H9 (cell line): Measurements from ENCODE around the gene OR52I2. TPM values are rescaled to one million over a fixed set of nuclear protein-coding genes. Genes with fewer than 3 reads are reported as not detected.

ENCODE experiments used
- DNase-seq: peaks from one replicate; pipeline ENCODE4 v3.0.0-alpha.2; 2017
- H2AFZ ChIP-seq: one replicate; pipeline ENCODE4 v1.6.1; 2013; ENCODE audit warnings: mild to moderate bottlenecking, low read length, control low read depth, moderate library complexity
- H2AK5ac ChIP-seq: 2 replicates; pipeline ENCODE4 v1.6.1; 2013; ENCODE audit warnings: low read length, control low read depth, mixed read lengths; ENCODE audit not compliant: insufficient read length
- H2BK120ac ChIP-seq: one replicate; pipeline ENCODE4 v1.6.1; 2013; ENCODE audit warnings: low read depth, mild to moderate bottlenecking, low read length, control low read depth, inconsistent platforms; ENCODE audit not compliant: poor library complexity, severe bottlenecking
- H2BK12ac ChIP-seq: 2 replicates; pipeline ENCODE4 v1.6.1; 2013; ENCODE audit warnings: low read length, control low read depth, mixed read lengths, low read depth; ENCODE audit not compliant: insufficient read length
- H2BK15ac ChIP-seq: 2 replicates; pipeline ENCODE4 v1.6.1; 2013; ENCODE audit warnings: low read depth, low read length, control low read depth
- H2BK20ac ChIP-seq: one replicate; pipeline ENCODE4 v1.6.1; 2013; ENCODE audit warnings: low read depth, mild to moderate bottlenecking, low read length, control low read depth, inconsistent platforms; ENCODE audit not compliant: poor library complexity, severe bottlenecking
- H2BK5ac ChIP-seq: 2 replicates; pipeline ENCODE4 v1.6.1; 2013; ENCODE audit warnings: low read length, control low read depth, mixed read lengths; ENCODE audit not compliant: insufficient read length
- H3K14ac ChIP-seq: 2 replicates; pipeline ENCODE4 v1.6.1; 2013; ENCODE audit warnings: low read length, control low read depth; ENCODE audit not compliant: insufficient read depth
- H3K18ac ChIP-seq: 2 replicates; pipeline ENCODE4 v1.6.1; 2013; ENCODE audit warnings: low read depth, mild to moderate bottlenecking, mixed read lengths, low read length, control low read depth; ENCODE audit not compliant: insufficient read length
- H3K23ac ChIP-seq: 2 replicates; pipeline ENCODE4 v1.6.1; 2013; ENCODE audit warnings: low read length, control low read depth, mixed read lengths, low read depth; ENCODE audit not compliant: insufficient read length
- H3K23me2 ChIP-seq: 2 replicates; pipeline ENCODE4 v1.6.1; 2013; ENCODE audit warnings: low read depth, mild to moderate bottlenecking, mixed read lengths, low read length, control low read depth; ENCODE audit not compliant: insufficient read length, poor library complexity, severe bottlenecking
- H3K27ac ChIP-seq: 2 replicates; pipeline ENCODE4 v1.5.1; 2013; ENCODE audit warnings: low read length, control low read depth, mixed read lengths, low read depth; ENCODE audit not compliant: insufficient read length
- H3K27me3 ChIP-seq: 2 replicates; pipeline ENCODE4 v1.6.1; 2013; ENCODE audit warnings: low read length, control low read depth, inconsistent platforms; ENCODE audit not compliant: insufficient read depth
- H3K4ac ChIP-seq: 2 replicates; pipeline ENCODE4 v1.6.1; 2013; ENCODE audit warnings: low read depth, mild to moderate bottlenecking, control low read depth, inconsistent platforms, low read length, moderate library complexity
- H3K4me1 ChIP-seq: 2 replicates; pipeline ENCODE4 v1.6.1; 2013; ENCODE audit warnings: low read length, control low read depth, inconsistent platforms; ENCODE audit not compliant: insufficient read depth
- H3K4me2 ChIP-seq: 2 replicates; pipeline ENCODE4 v1.6.1; 2013; ENCODE audit warnings: low read length, control low read depth, mixed read lengths; ENCODE audit not compliant: insufficient read length, insufficient read depth
- H3K56ac ChIP-seq: 2 replicates; pipeline ENCODE4 v1.6.1; 2013; ENCODE audit warnings: low read depth, mild to moderate bottlenecking, mixed read lengths, low read length, control low read depth; ENCODE audit not compliant: insufficient read length
- H3K79me1 ChIP-seq: 2 replicates; pipeline ENCODE4 v1.6.1; 2013; ENCODE audit warnings: low read depth, mild to moderate bottlenecking, moderate library complexity, low read length, control low read depth, inconsistent platforms; ENCODE audit not compliant: insufficient read depth, poor library complexity, severe bottlenecking
- H3K79me2 ChIP-seq: 2 replicates; pipeline ENCODE4 v1.6.1; 2013; ENCODE audit warnings: low read length, control low read depth, inconsistent platforms; ENCODE audit not compliant: insufficient read depth
- H3K9ac ChIP-seq: 2 replicates; pipeline ENCODE4 v1.6.1; 2013; ENCODE audit warnings: low read length, control low read depth, mixed read lengths; ENCODE audit not compliant: insufficient read length; ENCODE audit errors: extremely low read depth
- H3K9me3 ChIP-seq: one replicate; pipeline ENCODE4 v1.6.1; 2013; ENCODE audit warnings: low read depth, low read length, inconsistent platforms; ENCODE audit not compliant: control insufficient read depth
- H3T11ph ChIP-seq: one replicate; pipeline ENCODE4 v1.6.1; 2013; ENCODE audit warnings: mild to moderate bottlenecking, low read length, control low read depth, inconsistent platforms
- H4K20me1 ChIP-seq: one replicate; pipeline ENCODE4 v1.6.1; 2013; ENCODE audit not compliant: control insufficient read depth, insufficient read length, insufficient read depth
- H4K5ac ChIP-seq: 2 replicates; pipeline ENCODE4 v1.6.1; 2013; ENCODE audit warnings: low read depth, mild to moderate bottlenecking, mixed read lengths, low read length, control low read depth; ENCODE audit not compliant: insufficient read length
- H4K8ac ChIP-seq: replicated peaks from 2 replicates; pipeline ENCODE4 v1.6.1; 2013; ENCODE audit warnings: low read length, control low read depth, mixed read lengths, low read depth; ENCODE audit not compliant: insufficient read length
- H4K91ac ChIP-seq: 2 replicates; pipeline ENCODE4 v1.6.1; 2013; ENCODE audit warnings: low read depth, mild to moderate bottlenecking, moderate library complexity, mixed read lengths, low read length, control low read depth; ENCODE audit not compliant: insufficient read length
- H3K27ac Mint-ChIP-seq, 3 experiments: 2 replicates in 2 of 3; 3 replicates in 1 of 3; pipeline ENCODE4 v1.8.0; 2020 to 2021; ENCODE audit warnings: mixed read lengths in 3 of 3, mild to moderate bottlenecking in 1 of 3, moderate library complexity in 1 of 3
- H3K27me3 Mint-ChIP-seq: 2 replicates; pipeline ENCODE4 v1.8.0; 2021; ENCODE audit warnings: low read depth, mild to moderate bottlenecking, moderate library complexity, mixed read lengths
- H3K36me3 Mint-ChIP-seq, 3 experiments: 2 replicates in 2 of 3; 3 replicates in 1 of 3; pipeline ENCODE4 v1.8.0; 2020 to 2021; ENCODE audit warnings: low read depth in 3 of 3, mixed read lengths in 3 of 3; ENCODE audit not compliant: insufficient read depth in 1 of 3
- H3K4me1 Mint-ChIP-seq, 2 experiments: 2 replicates each; pipeline ENCODE4 v1.8.0; 2020; ENCODE audit warnings: mixed read lengths in 2 of 2
- H3K4me3 Mint-ChIP-seq, 2 experiments: 2 replicates in 1 of 2; 3 replicates in 1 of 2; pipeline ENCODE4 v1.8.0; 2020 to 2021; ENCODE audit warnings: mild to moderate bottlenecking in 2 of 2, mixed read lengths in 2 of 2, moderate library complexity in 1 of 2
- H3K9me3 Mint-ChIP-seq, 2 experiments: 2 replicates in 1 of 2; 3 replicates in 1 of 2; pipeline ENCODE4 v1.8.0; 2020; ENCODE audit warnings: mild to moderate bottlenecking in 2 of 2, mixed read lengths in 2 of 2, moderate library complexity in 1 of 2
- WGBS: extraction: QIAGEN DNeasy Blood & Tissue Kit; methylation state at CpG from one replicate; pipeline ENCODE4 v1.1.7; 2013; ENCODE audit warnings: missing lambda C conversion rate, low lambda C conversion rate, mixed read lengths; ENCODE audit not compliant: insufficient read length; ENCODE audit errors: extremely low coverage; 5-methylcytosine and 5-hydroxymethylcytosine counted together
- total RNA-seq: library from RNA; stranded (reverse); gene quantifications from 2 replicates; pipeline ENCODE4 v1.2.1, GENCODE V29; 2021
- TF ChIP-seq, protein P1 (sequence below): fragments of 200-600 bp; sonication (generic); conservative IDR thresholded peaks from 3 replicates; pipeline ENCODE4 v1.8.0; 2021; ENCODE audit warnings: antibody characterized with exemption, mild to moderate bottlenecking

Gene OR52I2
- total RNA-seq, 1 experiment from 2014 or later, result not detected

DNA sequence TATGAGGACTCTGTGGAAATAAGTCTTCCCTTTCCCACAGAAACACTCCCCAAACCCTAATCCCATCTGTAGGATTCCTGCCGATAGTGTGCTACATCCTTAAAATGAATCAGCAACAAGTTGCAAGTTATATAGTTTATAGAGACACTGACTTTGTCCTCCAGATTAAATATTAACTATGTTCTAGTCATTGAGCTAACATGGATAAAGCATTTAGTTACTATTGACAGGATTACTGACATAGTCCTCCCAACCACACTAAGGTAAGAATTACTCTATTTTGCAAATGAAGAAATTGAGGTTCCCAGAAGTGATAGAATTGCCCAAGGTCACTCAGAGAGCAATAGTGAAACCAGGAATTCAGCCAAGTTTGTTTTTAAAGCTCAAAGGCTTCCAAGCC is 34.7 kb upstream of the OR52I2 start:
- TF ChIP-seq, protein P1, sequence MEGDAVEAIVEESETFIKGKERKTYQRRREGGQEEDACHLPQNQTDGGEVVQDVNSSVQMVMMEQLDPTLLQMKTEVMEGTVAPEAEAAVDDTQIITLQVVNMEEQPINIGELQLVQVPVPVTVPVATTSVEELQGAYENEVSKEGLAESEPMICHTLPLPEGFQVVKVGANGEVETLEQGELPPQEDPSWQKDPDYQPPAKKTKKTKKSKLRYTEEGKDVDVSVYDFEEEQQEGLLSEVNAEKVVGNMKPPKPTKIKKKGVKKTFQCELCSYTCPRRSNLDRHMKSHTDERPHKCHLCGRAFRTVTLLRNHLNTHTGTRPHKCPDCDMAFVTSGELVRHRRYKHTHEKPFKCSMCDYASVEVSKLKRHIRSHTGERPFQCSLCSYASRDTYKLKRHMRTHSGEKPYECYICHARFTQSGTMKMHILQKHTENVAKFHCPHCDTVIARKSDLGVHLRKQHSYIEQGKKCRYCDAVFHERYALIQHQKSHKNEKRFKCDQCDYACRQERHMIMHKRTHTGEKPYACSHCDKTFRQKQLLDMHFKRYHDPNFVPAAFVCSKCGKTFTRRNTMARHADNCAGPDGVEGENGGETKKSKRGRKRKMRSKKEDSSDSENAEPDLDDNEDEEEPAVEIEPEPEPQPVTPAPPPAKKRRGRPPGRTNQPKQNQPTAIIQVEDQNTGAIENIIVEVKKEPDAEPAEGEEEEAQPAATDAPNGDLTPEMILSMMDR, result no peak
- no CpG with 5 or more reads among the region's 1 CpG for WGBS
- H4K8ac ChIP-seq, result no peak overlapping the region
- H2BK5ac ChIP-seq, result no peak overlapping the region
- no peak overlapping the region for H2BK12ac ChIP-seq
- Mint-ChIP-seq H3K27ac (no peak overlapping the region), H3K9me3 (peaks cover 4 to 6% of the 10 kb centered on the region in 2 experiments; a peak in 3 of 5 replicates), H3K27me3 (peaks cover 10% of the 10 kb centered on the region), H3K4me1 (no peaks in the 10 kb centered on the region; a peak in 1 of 4 replicates), H3K36me3 (peaks cover 0 to 3% (median 0%) of the 10 kb centered on the region in 3 experiments; a peak in 3 of 7 replicates), H3K4me3 (no peak overlapping the region)
- H3K4me1 ChIP-seq, result no peaks in the 10 kb centered on the region
- H3T11ph ChIP-seq, result no peak overlapping the region
- no peaks in the 10 kb centered on the region for H3K9me3 ChIP-seq
- no peak for DNase-seq
- H3K79me1 ChIP-seq, result no peaks in the 10 kb centered on the region
- no peaks in the 10 kb centered on the region for H3K23me2 ChIP-seq
- no peak overlapping the region for H3K23ac ChIP-seq
- no peaks in the 10 kb centered on the region for H3K27me3 ChIP-seq
- H2BK15ac ChIP-seq, result no peak overlapping the region
- no peak overlapping the region for H2BK20ac ChIP-seq
- H3K56ac ChIP-seq, result no peak overlapping the region
- H2BK120ac ChIP-seq, result no peak overlapping the region
- no peaks in the 10 kb centered on the region for H3K79me2 ChIP-seq
- no peaks in the 10 kb centered on the region for H4K20me1 ChIP-seq
- no peak overlapping the region for H3K18ac ChIP-seq
- H3K4ac ChIP-seq, result no peak overlapping the region
- no peak overlapping the region for H3K27ac ChIP-seq
- no peak overlapping the region for H4K5ac ChIP-seq
- no peak overlapping the region for H3K14ac ChIP-seq
- no peak overlapping the region for H4K91ac ChIP-seq
- no peak overlapping the region for H2AFZ ChIP-seq
- H3K9ac ChIP-seq, result no peak overlapping the region
- no peak overlapping the region for H2AK5ac ChIP-seq
- no peak overlapping the region for H3K4me2 ChIP-seq
